T-helper 2 cell (primary cell): Measurements from ENCODE around the gene SOWAHA.

Experiments
- DNase-seq, 5 experiments: peaks; one replicate each; pipeline versions ENCODE4 v3.0.0 to v3.0.0-alpha.2; 2012 to 2022
- total RNA-seq, 2 donors: gene quantifications; one replicate each; lab custom pipeline; 2026; lab: John Stamatoyannopoulos, UW

Gene SOWAHA
- total RNA-seq = 0.27 to 0.31 reads per million in 2 donors

DNA sequence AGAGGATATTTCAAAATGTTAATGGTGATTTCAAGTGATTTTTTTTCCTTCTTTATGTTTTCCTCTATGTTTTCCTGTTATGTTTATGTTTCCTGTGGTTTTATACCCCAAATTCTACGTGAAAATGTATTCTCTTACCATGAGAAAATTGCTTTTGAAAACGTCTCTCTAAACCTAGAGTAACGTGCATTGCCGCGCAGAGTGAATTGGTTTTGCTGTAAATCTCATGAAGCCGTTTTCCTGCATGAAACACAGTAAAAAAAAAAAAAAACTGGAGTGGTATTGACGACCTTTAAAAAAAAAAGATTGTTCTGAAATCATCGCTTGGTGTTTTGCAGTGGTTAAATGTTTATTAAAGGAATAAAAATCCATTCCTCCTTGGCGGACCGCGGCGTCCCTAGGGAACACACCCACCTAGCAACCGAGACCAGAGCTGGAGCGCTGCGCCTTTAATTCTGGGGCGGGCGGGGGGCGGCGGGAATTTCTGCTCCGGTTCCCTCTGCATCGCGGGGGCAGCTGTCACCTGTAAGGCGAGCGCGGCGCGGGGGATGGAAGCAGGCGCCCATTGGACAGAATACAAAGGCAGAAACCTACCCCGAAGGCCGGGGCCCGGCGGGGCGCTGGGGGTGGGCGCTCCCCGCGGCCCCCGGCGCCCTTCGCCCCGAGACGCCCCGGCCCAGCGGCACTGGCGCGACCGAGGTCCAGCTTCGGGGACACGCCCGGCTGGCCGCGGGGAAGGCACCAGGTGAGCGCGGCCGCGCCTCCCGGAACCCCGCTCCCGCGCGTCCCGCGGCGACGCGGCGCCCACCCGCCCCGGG is at the start of gene SOWAHA:
SOWAHA (plus strand) TSS at position 522 of the 818 bp plus-strand sequence. CDS start 320 bp downstream, outside the sequence.
- no peak for DNase-seq

DNA sequence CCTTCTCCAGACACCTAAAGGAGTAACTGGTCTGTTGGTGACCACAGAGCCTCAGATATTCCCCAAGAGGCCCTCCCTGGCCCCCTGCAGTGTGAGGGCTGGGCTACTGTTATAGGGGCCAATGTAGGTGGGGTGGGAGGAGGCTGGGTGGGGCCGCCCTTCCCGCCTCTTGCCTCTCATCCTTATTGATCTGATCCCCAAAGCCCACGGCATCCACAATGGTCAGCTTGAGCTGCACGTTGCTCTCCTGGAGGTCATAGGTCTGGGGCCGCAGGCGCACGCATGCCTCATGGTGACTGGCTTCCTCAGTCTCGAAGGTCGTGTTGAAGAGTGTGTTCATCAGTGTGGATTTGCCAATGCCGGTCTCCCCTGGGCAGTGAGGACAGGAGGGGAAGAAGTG is 49.1 kb upstream of the SOWAHA start:
- no peak for DNase-seq

DNA sequence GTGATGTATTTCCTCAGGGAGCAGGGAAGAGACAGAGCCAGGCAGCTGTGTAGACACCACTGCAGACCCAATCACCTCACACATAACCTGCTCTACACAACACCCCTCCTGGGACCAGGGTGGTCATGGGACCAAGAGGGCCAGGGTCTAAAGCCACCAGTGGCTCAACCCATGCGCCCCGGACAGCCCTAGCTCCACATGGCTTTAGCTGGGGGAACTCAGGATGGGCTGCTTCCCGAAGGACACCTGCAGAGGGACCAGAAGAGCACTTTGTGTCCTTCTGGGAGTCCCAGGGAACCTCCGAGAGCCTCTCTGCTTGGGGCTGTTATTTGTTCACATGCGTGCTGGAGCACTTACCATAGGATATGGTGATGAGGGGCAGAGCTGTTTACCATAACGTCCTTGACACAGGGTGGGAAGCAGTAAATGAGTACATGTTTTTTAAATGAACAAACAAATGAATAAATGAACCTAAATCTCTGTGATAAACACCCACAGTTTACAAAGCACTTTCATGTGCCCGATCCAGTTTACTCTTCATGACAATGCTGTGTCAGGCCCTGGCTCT is 48.3 kb upstream of the SOWAHA start:
- DNase-seq = no peak

DNA sequence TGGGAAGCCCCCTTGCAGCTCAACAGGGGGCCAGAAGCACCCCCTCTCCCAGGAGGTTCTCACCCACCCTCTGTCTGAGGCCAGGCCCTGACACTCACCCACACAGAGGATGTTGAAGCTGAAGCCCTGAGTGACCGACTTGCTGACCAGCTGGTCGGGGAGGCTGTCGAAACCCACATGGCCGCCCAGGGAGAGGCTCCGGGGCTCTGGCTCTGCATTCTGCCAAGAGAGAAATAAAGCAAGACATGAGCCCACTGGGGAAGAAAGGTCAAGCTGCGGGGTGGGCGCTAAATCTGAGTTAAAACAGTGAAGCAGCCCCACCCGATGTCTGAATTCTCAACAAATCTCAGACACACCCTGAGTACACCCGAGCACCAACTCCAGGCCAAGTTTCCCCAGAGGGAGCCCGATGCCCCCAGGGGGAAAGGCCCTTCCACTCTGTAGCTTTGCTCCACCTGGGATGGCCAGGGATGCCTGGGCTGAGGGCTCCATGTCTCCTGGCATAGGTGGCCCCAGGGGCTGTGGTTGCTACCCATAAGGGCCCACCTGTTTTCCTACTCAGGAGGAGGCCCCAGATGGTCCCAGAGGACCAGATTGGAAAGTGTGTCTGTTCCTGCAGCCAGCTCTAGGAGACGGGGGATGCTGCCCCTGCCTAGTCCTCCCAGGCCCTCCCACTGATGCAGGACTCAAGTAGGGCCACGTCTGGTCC is 47.6 kb upstream of the SOWAHA start:
- no peak for DNase-seq

DNA sequence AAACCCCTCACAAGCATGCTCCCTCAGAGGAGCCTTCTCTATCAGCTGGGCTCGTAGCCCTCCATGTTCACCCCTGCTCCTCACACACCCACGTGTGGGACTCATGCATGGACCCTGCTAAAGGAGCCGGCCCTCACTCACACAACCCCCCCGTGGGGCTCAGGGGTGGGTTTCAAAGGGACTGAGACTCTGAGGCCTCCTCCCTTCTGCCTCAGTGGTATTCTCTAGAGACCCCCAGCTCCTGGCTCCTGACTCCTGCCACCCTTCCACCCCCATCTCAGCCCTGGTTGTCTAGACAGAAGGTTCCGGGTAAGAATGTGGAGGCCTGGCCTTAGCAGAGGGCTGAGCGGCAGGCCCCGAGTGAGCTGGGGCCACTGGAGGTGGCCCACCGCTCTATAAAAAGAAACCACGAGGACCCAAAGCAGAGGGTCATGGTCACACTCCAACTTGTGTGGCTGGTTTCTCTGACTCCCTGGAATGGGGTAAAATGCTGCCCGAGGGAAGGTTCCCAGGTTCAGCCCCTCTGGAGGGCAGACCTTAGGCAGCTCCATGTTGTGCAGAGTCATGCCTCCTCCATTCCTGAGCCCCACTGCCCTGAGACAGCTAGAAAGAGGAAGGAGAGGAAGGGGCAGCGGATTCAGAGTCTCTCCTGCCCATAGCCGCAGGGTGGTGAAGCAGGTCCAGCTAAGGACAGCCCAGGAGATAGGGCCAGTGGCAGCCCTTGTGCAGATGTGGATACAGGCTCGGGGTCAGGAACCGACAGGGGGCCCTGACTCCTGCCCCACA is 46.9 kb upstream of the SOWAHA start:
- DNase-seq = no peak

DNA sequence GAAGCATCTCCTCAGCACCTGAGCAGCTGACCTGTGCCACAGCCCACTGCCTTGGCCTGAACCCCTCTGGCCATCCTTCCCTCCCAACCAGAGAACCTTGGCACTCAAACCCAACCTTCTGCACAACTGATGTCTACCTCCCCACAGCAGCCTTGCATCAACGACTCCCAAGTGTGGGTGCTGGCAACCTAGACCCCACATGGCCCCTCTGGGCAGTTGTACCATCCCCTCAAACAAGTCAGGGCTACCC is 46.4 kb upstream of the SOWAHA start:
- DNase-seq = no peak

DNA sequence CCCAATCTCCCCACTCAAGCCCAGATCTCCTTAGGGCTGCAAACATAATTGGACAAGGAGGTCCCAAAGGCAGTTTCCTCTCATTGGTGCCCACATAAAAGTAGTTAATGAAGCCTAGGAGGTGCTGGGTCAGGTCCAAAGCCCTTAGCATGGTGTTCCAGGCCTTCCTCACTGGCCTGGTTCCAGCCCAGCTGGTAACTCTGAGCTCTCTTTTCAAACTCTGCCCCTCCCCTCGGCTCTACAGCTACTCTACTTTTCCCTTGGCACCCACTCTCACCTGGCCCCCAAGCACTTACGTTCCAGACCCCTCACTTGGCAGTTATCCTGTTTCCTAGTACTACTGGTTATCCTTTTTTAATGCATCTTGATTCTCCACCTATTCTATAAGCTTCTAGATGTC is 46.0 kb upstream of the SOWAHA start:
- DNase-seq = no peak

DNA sequence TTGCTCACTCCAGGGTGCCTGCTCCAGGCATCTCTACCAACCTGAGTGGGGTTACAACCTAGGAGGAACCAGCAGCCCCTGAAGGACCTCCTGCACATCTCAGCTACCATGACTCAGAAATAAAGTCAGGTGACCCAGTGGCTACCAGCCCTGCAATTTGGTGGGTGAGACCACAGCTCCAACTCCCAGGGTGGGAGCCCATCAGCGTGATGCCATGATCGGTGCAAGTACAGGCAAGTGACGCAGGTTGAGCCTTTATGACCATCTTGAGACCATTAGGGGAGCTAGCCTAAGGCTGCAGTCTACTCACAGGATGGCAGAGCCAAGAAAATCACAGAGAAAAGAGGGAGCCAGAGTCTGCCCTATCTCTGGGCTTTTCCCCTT is 44.6 kb upstream of the SOWAHA start:
- no peak for DNase-seq

DNA sequence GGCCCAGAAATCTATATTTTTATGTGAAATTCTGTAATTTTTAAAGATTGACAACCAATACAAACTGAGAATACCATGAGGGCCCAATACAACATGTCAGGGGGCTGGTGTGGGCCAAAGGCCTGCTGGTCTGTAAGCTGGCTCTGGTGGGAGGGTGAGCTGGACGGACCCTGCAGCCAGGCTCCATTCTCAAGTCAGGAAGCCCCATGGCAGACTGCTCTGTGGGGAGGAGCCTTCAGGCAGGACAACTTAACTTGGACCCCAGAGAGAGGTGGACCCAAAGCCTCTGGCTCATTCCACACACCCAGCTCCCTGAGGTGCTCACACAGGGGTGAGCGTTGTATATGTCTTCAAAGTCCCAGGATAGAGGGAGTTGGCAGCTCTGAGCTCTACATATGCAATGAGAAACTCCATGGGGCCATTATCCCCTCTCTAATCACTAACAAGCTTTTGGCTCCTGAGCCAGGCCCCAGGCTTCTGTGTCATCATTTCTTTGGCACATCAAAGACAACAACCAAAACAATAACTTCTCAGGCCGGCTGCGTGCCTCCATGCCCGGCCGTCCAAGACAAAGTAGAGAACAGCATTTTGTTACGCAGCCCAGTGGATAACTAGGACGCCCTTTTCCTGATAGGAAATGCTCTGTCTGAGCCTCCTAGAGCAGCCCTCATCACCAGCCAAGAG is 42.5 kb upstream of the SOWAHA start:
- no peak for DNase-seq

DNA sequence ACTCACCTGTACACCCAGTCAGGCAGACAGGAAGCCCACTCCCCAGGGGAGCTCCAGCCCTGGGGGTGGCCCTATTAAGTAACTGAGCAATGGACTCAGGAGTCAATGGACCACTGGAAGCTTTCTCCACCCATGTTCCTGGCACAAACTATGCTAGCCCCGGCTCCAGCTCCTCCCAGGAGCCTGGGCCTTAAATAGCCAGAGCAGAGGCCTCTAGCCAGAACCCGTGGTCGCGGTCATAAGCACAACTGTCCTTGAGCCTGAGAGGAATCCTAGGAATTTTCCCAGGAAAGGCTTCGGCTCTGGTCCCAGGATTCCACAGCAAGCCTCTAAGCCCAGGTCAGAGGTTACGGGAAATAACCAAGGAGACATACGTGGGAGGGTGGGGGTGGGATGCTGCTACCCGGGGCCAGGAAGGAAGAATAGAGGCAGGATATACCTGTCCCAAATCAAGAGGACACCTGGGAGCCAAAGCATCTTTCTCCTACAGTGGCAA is 41.6 kb upstream of the SOWAHA start:
- DNase-seq = no peak

DNA sequence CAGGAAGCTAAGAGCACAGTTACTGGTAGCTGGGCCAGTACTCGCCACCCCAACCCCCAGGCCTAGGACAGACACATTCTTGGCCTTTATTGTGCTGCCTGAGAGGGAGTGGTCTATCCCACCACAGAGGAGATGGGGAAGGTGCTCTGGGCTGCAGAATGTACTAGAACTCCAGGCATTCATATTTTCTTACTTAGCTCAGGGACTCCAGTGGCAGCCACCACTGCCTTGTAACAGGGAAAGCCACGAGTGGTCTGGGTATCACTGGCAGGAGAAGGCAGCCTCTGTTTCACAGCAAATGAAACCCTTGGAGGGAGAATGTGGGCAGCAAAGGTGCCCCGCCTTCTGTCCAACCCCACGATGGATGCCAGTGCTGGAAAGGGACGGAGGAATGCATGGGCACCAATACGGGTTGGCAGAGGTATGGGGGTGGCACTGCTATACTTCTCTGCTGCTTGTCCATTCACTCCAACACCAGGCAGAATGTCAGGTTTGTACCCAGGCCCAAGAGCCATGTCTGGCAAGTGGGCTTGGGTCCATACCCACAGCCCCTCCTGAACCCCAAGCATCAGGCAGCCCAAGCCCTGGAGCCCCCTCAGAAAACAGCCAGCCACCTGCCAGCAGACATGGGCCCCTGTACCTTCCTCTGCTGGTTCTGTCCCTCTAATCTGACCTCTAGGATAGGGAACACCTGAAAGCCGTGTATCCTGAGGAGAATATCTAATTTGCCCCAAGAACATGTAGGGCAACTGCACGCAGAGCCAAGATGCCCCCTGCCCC is 40.6 kb upstream of the SOWAHA start:
- no peak for DNase-seq

DNA sequence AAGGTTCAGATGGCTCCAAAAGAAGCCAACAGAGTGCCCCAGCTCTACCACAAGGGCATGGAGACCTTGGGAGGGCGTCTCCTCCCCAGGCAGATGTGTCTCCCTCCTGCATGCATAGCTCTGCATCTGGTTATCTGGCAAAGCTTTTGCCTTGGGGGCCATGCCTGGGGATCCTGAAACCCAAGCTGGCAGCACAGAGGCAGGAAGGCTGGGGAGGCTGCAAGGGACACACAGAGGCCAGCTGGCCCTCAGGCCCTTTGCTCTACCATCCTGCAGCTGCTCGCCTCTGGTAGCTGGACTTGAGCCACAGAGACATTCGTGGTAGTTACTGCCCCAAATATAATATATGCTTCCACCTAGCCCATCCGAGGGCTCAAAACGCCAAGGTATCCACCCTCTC is 40.0 kb upstream of the SOWAHA start:
- DNase-seq = no peak

DNA sequence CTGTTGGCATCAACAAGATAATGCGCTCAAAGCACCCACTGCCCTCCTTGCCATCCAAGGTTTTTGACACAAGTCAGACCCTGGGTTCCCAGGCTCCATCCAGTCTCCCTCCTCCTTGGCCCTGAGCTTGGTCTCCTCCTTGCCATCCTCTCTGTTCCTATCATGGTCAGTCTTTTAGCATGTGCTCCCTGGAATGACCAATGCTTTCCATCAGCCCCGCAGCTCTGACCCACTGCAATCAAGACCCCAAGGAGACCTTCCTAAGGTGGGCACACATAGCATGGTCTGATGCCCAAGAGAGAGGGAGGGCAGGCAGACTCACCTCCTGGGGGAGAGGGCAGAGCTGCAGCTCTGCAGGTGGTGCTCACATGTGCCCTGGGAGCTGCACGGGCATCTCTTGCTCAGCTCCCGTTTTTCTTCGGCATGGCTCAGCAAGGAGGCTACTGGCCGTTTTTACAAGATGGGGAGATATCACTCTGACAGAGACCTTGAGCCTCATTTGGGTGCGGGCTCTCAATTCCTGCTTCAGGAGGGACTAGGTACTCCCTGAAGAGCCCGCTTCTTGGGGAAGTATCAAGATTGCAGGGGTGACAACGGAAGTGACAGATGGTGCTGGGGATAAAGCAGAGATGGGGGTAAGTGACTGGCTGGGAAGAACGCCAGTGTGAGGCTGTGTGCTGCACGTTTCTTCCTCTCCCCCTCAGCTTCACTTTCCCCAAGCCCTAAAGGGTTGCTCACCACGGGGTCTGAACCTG is 39.3 kb upstream of the SOWAHA start:
- DNase-seq = no peak

DNA sequence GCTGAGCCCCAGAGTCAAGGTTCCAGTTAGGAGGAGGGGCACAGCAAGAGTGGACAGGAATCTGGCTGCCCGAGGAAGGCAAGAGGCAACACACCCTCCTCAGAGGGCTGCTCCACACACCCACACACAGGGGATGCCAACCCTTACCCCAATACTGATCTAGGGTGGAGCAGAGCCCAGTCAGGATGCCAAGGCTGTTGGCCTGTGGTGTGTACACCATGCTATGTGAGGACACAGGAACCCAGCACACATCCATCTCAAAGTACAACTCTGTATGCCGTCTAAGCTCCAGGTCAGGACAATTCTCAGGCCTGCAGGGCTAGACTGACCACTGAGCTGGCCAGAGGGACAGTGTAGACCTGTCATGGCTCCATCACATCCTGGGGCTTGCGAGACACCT is 38.7 kb upstream of the SOWAHA start:
- DNase-seq = no peak

DNA sequence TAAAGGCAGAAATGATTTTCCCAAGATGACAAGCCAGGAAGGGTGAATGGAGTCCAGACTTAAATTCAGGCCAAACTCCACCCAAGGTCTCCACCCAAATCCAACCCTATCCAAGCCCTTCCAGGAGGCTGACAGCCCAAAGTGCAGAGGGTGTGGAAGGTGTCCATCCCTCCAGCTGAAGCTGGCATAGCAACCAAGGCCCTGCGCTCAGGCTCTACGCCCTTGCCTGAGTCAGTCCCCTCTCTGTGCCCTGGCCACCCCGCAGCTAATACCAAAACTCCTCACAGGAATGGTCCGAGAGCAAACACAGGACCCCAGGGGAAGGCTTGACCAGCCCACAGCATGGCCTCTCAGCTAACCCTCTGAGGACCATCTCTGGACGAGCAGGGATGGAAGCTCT is 38.2 kb upstream of the SOWAHA start:
- DNase-seq = no peak

DNA sequence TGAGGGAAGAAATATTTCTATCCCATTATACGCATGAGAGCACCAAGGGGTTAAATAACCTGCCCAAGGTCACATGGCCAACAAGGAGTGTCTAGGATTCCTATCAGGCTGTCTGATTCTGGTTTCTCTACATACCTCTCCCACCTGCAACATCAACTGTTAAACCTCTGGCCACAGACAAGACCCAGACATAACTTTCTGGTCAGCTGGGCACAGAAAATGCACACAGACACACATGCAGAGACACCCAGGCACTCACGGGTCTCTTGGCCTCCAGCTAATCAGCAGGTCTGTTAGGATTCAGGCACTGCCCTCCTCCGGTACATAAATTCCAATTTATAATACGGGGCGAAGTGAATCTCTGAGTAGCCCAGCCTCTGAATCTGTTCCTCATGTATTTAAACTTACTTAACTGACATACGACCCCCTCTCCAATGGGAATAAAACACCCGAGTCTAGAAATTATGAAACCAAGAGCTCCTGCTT is 37.6 kb upstream of the SOWAHA start:
- DNase-seq = no peak

DNA sequence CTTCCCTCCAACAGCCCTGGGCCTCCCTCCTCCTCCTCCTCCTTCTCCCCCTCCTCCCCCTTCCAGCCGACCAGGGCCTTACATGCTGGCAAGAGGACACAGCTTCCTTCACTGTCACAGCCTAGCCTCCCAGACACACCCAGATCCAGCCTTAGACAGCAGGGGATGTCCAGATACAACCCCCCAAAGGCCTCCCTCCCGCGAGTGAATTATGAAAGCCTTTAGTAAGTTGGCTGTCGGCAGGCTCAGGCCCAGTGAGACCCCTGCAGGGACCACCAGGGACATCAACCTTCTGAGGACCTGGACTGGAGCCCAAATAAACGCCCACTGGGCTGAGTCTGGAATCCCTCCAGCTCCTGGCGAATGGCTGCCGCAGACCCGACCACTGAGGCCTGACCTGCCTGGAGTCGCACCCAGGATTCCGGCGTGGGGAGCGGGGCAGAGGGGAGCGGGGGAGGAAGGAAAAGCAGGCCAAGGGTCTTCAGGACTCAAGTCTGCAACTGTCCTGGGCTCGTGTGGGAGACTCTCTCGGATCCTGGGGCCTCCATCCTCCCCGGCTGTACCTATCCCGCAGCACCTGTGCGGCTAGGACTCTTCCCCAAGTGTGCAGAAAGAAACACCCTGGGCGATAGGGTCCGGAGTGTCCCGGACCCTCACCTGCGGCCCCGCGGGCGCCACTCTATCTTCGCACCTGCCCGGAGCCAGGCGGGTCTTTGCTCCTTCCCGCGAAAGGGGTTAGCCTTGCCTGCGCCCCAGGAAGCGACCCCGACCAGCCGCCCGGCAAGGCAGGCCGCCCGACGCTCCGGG is 36.8 kb upstream of the SOWAHA start:
- peak in 1 of 5 experiments; percentile 8 for DNase-seq

DNA sequence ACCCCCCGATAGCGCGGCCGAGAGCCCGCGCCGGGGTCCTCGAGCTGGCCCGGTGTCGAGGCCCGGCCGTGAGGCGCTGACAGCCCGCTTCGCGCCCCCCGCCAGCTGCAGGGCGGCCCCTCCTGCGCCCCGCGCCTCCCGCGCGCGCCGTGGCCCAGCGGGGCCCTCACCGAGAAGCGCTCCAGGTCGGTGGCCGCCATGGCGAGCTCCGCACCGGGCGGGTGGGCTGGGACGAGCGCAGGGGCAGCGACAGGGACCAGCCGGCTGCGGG is 36.2 kb upstream of the SOWAHA start:
- no peak for DNase-seq

DNA sequence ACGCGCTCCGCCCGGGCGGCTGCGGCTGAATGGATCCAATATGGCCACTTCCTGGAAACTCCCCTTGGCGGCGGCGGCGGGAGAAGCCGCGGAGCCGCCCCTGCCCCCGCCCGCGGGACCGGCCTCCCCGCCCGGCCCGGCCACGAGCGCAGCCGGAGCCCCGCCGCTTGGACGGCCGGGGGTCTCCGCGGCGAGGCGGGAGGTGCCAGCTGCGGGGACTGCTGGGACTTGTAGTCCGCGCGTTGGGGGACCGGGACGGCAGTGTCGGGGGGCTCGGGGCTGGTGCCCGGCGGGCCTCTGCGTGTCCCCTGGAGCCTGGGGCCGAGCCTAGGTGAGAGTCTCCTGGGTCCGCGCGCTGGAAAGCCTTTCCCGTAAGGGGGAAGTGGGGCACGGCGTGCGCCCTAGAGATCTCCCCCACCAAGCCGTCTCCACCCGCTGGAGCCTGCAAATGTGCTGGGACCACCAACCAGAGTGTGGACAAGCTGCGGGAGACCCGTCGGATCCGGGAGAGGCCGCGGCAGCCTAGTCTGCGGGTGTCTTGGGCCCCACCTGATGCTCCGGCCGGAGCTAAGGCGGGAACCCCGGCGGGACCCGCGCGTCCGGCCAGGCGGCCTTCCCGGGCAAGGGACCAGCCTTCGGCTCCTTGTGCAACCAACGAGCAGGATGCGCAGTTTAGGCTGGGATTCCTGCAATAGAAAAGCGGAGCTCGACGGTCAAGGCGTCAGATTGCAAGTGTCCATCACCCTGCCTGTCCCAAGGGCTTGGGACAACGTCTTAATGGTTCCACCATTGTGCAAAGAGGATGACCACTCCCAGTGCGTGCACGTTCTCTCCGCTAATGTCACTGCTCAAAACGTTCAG is 35.7 kb upstream of the SOWAHA start, which contains the start of gene SEPTIN8:
SEPTIN8 (minus strand) TSS at position 31 of the 861 bp plus-strand sequence. CDS start 102 bp downstream, outside the sequence.
- peak; percentile 11 to 45 (median 30) for DNase-seq
